Bronchial epithelial cell (primary cell): ENCODE data around the gene ZFAND2A. TPM values are rescaled to one million over a fixed set of nuclear protein-coding genes. Genes with fewer than 3 reads are reported as not detected.
A peak's percentile ranks its signal among the peaks of the same experiment; 100 is the strongest.
"Not testable (repeated sequence)": the region's sequence is repeated elsewhere in the genome, so short reads cannot be mapped to it uniquely, and the experiment has no call there.

Source experiments
- DNase-seq: peaks from one replicate; pipeline ENCODE4 v3.0.0-alpha.2; 2010; ENCODE audit warnings: low read depth
- FAIRE-seq: peaks from 2 replicates; lab custom pipeline; 2011; peaks lifted over from hg19 to GRCh38; lab: Jason Lieb, UNC
- H3K27me3 ChIP-seq: 2 replicates; pipeline ENCODE4 v1.5.1; 2011; ENCODE audit warnings: low read length; ENCODE audit not compliant: control insufficient read depth, insufficient read depth
- H3K36me3 ChIP-seq: 2 replicates; pipeline ENCODE4 v1.5.1; 2011; ENCODE audit warnings: low read length; ENCODE audit not compliant: control insufficient read depth, insufficient read depth
- H3K4me3 ChIP-seq: 2 replicates; pipeline ENCODE4 v1.5.1; 2011; ENCODE audit warnings: mild to moderate bottlenecking, low read depth, low read length, control low read depth
- CTCF ChIP-seq: IDR thresholded peaks from 2 replicates; pipeline ENCODE4 v1.5.1; 2011; ENCODE audit warnings: mild to moderate bottlenecking, moderate library complexity, low read length, control low read depth, inconsistent platforms; ENCODE audit not compliant: insufficient read depth, severe bottlenecking
- total RNA-seq: library from RNA; depleted of rRNA; stranded (reverse); fragments of >200 nt; gene quantifications from 2 replicates; pipeline ENCODE4 v1.2.1, GENCODE V29; 2014

ZFAND2A gene
- total RNA-seq, 1 donor from 2014 or later, result 53.4 TPM

GRCh38 chr7:1172666-1173523, 12.9 kb upstream of the ZFAND2A start:
- H3K4me3 ChIP-seq, result no peak overlapping the region
- H3K36me3 ChIP-seq, result no peaks in the 10 kb centered on the region
- FAIRE-seq (no peak), DNase-seq (no peak)
- no peak for TF ChIP-seq CTCF
- no peaks in the 10 kb centered on the region for H3K27me3 ChIP-seq

GRCh38 chr7:1171516-1171915, 11.5 kb upstream of the ZFAND2A start:
- not testable (repeated sequence) for H3K4me3 ChIP-seq, H3K27me3 ChIP-seq, DNase-seq, H3K36me3 ChIP-seq, FAIRE-seq

GRCh38 chr7:1170741-1171501, 10.9 kb upstream of the ZFAND2A start:
- H3K4me3 ChIP-seq, result no peak overlapping the region
- H3K36me3 ChIP-seq, result no peaks in the 10 kb centered on the region
- DNase-seq, result no peak
- no peak for FAIRE-seq
- H3K27me3 ChIP-seq, result no peaks in the 10 kb centered on the region
- TF ChIP-seq CTCF, result no peak

- FAIRE-seq (no peak), DNase-seq (no peak)
- peak; percentile 54 for TF ChIP-seq CTCF
- Histone ChIP-seq H3K36me3 (no peaks in the 10 kb centered on the region), H3K27me3 (no peaks in the 10 kb centered on the region), H3K4me3 (no peak overlapping the region)
Observed at GRCh38 chr7:1169409-1170368, 9.7 kb upstream of the ZFAND2A start.

- FAIRE-seq (no peak), DNase-seq (no peak)
- no peaks in the 10 kb centered on the region for H3K27me3 ChIP-seq
- no peak for TF ChIP-seq CTCF
- H3K36me3 ChIP-seq, result no peaks in the 10 kb centered on the region
- no peak overlapping the region for H3K4me3 ChIP-seq
Observed at GRCh38 chr7:1168422-1168821, 8.4 kb upstream of the ZFAND2A start.
